Measurements from ENCODE around the gene PTPRD.

DNA sequence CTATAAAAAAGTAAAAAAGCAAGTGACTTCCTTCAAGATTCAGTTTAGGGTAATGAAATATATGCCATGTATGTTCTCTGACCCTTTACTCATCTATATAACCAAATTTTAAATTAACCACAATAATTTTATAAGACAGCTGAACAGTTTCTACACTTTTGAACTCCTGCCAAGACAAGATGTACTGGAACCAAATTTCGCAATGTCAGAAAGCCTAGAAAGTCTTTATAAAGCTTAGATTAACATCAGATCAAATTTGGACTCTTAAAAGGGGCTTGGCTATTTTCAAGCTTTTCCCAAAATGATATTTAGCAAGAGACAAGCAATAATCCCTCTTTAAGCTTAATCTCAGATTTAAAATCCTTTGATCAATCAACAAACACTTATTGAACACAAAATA is 362.6 kb downstream of the PTPRD start:
- no peak for TF ChIP-seq RCOR1 (IDR thresholded peaks at IDR 0.05; ENCODE audit: insufficient replicate concordance, low read length)
- TF ChIP-seq, protein P1, sequence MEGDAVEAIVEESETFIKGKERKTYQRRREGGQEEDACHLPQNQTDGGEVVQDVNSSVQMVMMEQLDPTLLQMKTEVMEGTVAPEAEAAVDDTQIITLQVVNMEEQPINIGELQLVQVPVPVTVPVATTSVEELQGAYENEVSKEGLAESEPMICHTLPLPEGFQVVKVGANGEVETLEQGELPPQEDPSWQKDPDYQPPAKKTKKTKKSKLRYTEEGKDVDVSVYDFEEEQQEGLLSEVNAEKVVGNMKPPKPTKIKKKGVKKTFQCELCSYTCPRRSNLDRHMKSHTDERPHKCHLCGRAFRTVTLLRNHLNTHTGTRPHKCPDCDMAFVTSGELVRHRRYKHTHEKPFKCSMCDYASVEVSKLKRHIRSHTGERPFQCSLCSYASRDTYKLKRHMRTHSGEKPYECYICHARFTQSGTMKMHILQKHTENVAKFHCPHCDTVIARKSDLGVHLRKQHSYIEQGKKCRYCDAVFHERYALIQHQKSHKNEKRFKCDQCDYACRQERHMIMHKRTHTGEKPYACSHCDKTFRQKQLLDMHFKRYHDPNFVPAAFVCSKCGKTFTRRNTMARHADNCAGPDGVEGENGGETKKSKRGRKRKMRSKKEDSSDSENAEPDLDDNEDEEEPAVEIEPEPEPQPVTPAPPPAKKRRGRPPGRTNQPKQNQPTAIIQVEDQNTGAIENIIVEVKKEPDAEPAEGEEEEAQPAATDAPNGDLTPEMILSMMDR (conservative IDR thresholded peaks at IDR 0.05; ENCODE audit: low read depth, low read length) = no peak
- no peak for TF ChIP-seq POLR2A (IDR thresholded peaks at IDR 0.05; ENCODE audit: low read depth, low read length)
- TF ChIP-seq CHD1 (IDR thresholded peaks at IDR 0.05; ENCODE audit: low read depth, low read length) = no peak
- peak; percentile 63 for TF ChIP-seq CEBPB (IDR thresholded peaks at IDR 0.05; ENCODE audit: low read depth, low read length)
- no peak for TF ChIP-seq RFX5 (IDR thresholded peaks at IDR 0.05; ENCODE audit: low read depth, low read length)
- no peak for TF ChIP-seq SMC3 (IDR thresholded peaks at IDR 0.05; ENCODE audit: low read depth, low read length)
- no peak for TF ChIP-seq RAD21 (IDR thresholded peaks at IDR 0.05; ENCODE audit: low read length)
- TF ChIP-seq, protein P2, sequence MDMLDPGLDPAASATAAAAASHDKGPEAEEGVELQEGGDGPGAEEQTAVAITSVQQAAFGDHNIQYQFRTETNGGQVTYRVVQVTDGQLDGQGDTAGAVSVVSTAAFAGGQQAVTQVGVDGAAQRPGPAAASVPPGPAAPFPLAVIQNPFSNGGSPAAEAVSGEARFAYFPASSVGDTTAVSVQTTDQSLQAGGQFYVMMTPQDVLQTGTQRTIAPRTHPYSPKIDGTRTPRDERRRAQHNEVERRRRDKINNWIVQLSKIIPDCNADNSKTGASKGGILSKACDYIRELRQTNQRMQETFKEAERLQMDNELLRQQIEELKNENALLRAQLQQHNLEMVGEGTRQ (IDR thresholded peaks at IDR 0.05; ENCODE audit: low read depth, low read length) = no peak
- TF ChIP-seq FOS (IDR thresholded peaks at IDR 0.05; ENCODE audit: low read depth, low read length) = no peak
- TF ChIP-seq MXI1 (IDR thresholded peaks at IDR 0.05; ENCODE audit: borderline replicate concordance, low read depth, low read length) = no peak
- TF ChIP-seq, protein P3, sequence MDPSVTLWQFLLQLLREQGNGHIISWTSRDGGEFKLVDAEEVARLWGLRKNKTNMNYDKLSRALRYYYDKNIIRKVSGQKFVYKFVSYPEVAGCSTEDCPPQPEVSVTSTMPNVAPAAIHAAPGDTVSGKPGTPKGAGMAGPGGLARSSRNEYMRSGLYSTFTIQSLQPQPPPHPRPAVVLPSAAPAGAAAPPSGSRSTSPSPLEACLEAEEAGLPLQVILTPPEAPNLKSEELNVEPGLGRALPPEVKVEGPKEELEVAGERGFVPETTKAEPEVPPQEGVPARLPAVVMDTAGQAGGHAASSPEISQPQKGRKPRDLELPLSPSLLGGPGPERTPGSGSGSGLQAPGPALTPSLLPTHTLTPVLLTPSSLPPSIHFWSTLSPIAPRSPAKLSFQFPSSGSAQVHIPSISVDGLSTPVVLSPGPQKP (IDR thresholded peaks at IDR 0.05; ENCODE audit: borderline replicate concordance, low read depth, low read length) = no peak
- TF ChIP-seq MAFK (IDR thresholded peaks at IDR 0.05; ENCODE audit: low read depth, low read length) = no peak
